ENCODE measurements around the gene PRKAA2. TPM values are rescaled to one million over a fixed set of nuclear protein-coding genes. Genes with fewer than 3 reads are reported as not detected.

The PRKAA2 gene
- total and polyA plus RNA-seq, 2 donors (not counting 1 experiment from before 2014, with no cell fraction given): 3.1 to 7.1 TPM

DNA sequence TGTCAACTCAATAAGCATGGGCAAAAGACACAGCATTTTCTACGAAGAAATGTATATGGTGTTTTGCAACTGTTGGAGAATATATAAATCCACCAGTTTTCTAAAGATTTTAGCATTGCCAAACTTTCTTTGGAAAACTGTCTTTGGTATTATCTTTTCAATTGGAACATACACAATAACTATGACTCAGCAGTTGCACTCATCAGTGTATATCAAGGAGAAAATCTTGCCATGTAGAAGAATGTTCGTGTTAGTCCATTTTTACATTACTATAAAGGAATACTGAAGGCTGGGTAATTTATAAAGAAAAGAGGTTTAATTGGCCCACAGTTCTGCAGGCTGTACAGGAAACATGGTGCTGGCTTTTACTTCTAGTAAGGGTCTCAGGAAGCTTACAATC is 41.1 kb downstream of the PRKAA2 start:
- Histone ChIP-seq H3K4me3 (replicated peaks in 1 of 4; ENCODE audit: control extremely low read depth in 1 of 4, insufficient read depth in 1 of 4, low read depth in 3 of 4, low read length in 4 of 4) (no peak overlapping the region), H4K20me1 (ENCODE audit: control insufficient read depth, extremely low read depth, insufficient read depth, low read length) (no peaks in the 10 kb centered on the region), H3K4me1 (ENCODE audit: control insufficient read depth, extremely low read depth, insufficient read depth, low read length) (no peaks in the 10 kb centered on the region), H2AFZ (ENCODE audit: low read length) (no peak overlapping the region), H3K9me3 (ENCODE audit: control insufficient read depth, insufficient read depth, low read depth, low read length) (no peaks in the 10 kb centered on the region), H3K9ac (ENCODE audit: insufficient read depth, low read length) (no peak overlapping the region), H3K27me3 (ENCODE audit: control insufficient read depth, insufficient read depth, low read length) (no peaks in the 10 kb centered on the region), H3K27ac (ENCODE audit: insufficient read depth, low read length) (no peak overlapping the region), H3K36me3 (ENCODE audit: control insufficient read depth, insufficient read depth, low read length) (no peaks in the 10 kb centered on the region), H3K79me2 (ENCODE audit: control insufficient read depth, insufficient read depth, low read length) (no peaks in the 10 kb centered on the region), H3K4me2 (ENCODE audit: extremely low read depth, insufficient read depth, low read length) (no peak overlapping the region)
- DNase-seq (ENCODE audit: low read depth in 2 of 2): peak; percentile 28 to 58
- TF ChIP-seq EZH2 (IDR thresholded peaks at IDR 0.05; ENCODE audit: low read length, missing control alignments) (no peak), CTCF (conservative IDR thresholded peaks at IDR 0.05 in 1 of 2, IDR thresholded peaks at IDR 0.05 in 1 of 2; ENCODE audit: low read depth in 1 of 2, low read length in 2 of 2) (no peak)

DNA sequence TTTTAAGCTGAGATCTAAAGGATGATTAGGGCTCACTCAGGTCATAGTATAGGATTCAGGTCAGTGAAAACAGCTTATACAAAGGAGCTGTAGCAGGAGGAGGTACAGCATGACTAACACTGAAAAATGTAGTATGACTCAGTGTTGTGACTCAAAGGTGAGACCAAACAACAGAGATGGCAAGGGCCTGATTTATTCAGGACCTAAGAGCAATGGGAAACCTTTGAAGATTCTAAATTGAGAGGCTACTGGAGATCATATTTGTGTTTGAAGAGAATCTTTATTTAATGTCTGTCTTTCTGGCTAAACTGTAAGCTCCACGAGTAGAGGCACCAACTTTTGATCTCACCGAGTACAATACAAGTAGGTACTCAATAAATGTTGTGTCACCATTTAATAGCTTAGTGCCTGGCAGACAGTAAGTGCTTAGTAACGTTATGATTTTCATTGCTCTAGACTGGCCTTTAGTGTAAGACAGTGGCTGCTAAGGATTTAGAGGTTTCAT is 43.5 kb downstream of the PRKAA2 start:
- peak; percentile 39 to 89 for DNase-seq (ENCODE audit: low read depth in 2 of 2)

GRCh38 chr1:56696663-56697062 is 51.5 kb downstream of the PRKAA2 start:
- no peak overlapping the region for H3K27ac ChIP-seq (ENCODE audit: insufficient read depth, low read length)
- H3K4me1 ChIP-seq (ENCODE audit: control insufficient read depth, extremely low read depth, insufficient read depth, low read length): no peaks in the 10 kb centered on the region
- TF ChIP-seq CTCF (conservative IDR thresholded peaks at IDR 0.05 in 1 of 2, IDR thresholded peaks at IDR 0.05 in 1 of 2; ENCODE audit: low read depth in 1 of 2, low read length in 2 of 2) (no peak), EZH2 (IDR thresholded peaks at IDR 0.05; ENCODE audit: low read length, missing control alignments) (no peak)

More for the DNA sequence above, 43.5 kb downstream of the PRKAA2 start:
- Histone ChIP-seq H3K4me1 (ENCODE audit: control insufficient read depth, extremely low read depth, insufficient read depth, low read length) (no peaks in the 10 kb centered on the region), H3K79me2 (ENCODE audit: control insufficient read depth, insufficient read depth, low read length) (no peaks in the 10 kb centered on the region), H3K4me2 (ENCODE audit: extremely low read depth, insufficient read depth, low read length) (no peak overlapping the region), H4K20me1 (ENCODE audit: control insufficient read depth, extremely low read depth, insufficient read depth, low read length) (no peaks in the 10 kb centered on the region), H3K27me3 (ENCODE audit: control insufficient read depth, insufficient read depth, low read length) (no peaks in the 10 kb centered on the region), H3K9me3 (ENCODE audit: control insufficient read depth, insufficient read depth, low read depth, low read length) (no peaks in the 10 kb centered on the region), H3K9ac (ENCODE audit: insufficient read depth, low read length) (no peak overlapping the region), H3K36me3 (ENCODE audit: control insufficient read depth, insufficient read depth, low read length) (no peaks in the 10 kb centered on the region), H3K4me3 (replicated peaks in 1 of 4; ENCODE audit: control extremely low read depth in 1 of 4, insufficient read depth in 1 of 4, low read depth in 3 of 4, low read length in 4 of 4) (no peak overlapping the region), H3K27ac (ENCODE audit: insufficient read depth, low read length) (no peak overlapping the region), H2AFZ (ENCODE audit: low read length) (no peak overlapping the region)
- TF ChIP-seq CTCF (conservative IDR thresholded peaks at IDR 0.05 in 1 of 2, IDR thresholded peaks at IDR 0.05 in 1 of 2; ENCODE audit: low read depth in 1 of 2, low read length in 2 of 2) (no peak), EZH2 (IDR thresholded peaks at IDR 0.05; ENCODE audit: low read length, missing control alignments) (no peak)

More at GRCh38 chr1:56696663-56697062, 51.5 kb downstream of the PRKAA2 start:
- Histone ChIP-seq H3K9me3 (ENCODE audit: control insufficient read depth, insufficient read depth, low read depth, low read length) (no peaks in the 10 kb centered on the region), H3K4me2 (ENCODE audit: extremely low read depth, insufficient read depth, low read length) (no peak overlapping the region), H3K36me3 (ENCODE audit: control insufficient read depth, insufficient read depth, low read length) (no peaks in the 10 kb centered on the region), H3K79me2 (ENCODE audit: control insufficient read depth, insufficient read depth, low read length) (no peaks in the 10 kb centered on the region), H3K9ac (ENCODE audit: insufficient read depth, low read length) (no peak overlapping the region), H3K27me3 (ENCODE audit: control insufficient read depth, insufficient read depth, low read length) (no peaks in the 10 kb centered on the region), H3K4me3 (replicated peaks in 1 of 4; ENCODE audit: control extremely low read depth in 1 of 4, insufficient read depth in 1 of 4, low read depth in 3 of 4, low read length in 4 of 4) (no peak overlapping the region), H2AFZ (ENCODE audit: low read length) (no peak overlapping the region), H4K20me1 (ENCODE audit: control insufficient read depth, extremely low read depth, insufficient read depth, low read length) (no peaks in the 10 kb centered on the region)
- no peak for DNase-seq (ENCODE audit: low read depth in 2 of 2)
